AG08396 (cell line): ENCODE results near the gene UCK2.
"Not testable (repeated sequence)": the region's sequence is repeated elsewhere in the genome, so short reads cannot be mapped to it uniquely, and the experiment has no call there.

Experiments used
- DNase-seq: peaks from one replicate; pipeline ENCODE4 v3.0.0; 2012; ENCODE audit warnings: low spot score, mixed read lengths

Gene UCK2

DNA sequence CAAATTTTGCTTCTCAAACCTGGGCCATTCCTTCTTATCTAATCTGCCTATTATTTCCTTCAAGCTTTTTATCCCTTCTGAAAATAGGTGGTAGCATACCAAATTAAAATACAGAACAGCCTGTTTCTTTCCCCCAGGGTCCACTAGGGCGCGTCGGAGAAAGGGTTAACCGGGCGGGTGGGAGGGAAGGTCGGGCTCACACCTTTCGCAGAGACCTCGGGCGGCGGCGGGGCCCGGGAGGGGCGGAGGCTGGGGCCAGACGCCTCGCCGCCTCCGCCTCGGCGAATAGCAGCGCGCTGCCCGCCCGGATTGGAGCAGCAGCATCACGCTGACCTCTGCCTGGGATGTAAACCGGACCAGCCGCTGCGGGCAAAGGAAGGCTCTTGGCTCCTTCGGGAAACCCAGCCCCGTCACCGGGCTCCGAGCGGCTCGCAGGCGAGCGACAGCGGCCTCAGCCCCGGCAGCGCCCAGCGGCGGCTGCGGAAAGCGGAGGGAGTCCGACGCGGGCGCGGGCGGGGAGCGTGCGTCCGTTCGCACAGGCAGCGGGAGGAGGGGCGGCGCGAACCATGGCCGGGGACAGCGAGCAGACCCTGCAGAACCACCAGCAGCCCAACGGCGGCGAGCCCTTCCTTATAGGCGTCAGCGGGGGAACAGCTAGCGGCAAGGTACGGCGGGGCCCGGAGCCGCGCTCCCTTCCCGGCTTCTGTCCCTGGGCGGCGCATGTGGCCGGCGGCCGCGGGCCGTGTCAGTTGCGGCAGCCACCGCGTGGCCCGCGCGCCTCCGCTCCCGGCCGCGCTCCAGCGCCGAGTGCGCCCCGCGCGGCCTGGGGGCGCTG is at the start of gene UCK2:
UCK2 (plus strand) TSS at position 347 of the 835 bp plus-strand sequence; CDS start at position 567, 220 bp downstream.
- peak; percentile 94 for DNase-seq

DNA sequence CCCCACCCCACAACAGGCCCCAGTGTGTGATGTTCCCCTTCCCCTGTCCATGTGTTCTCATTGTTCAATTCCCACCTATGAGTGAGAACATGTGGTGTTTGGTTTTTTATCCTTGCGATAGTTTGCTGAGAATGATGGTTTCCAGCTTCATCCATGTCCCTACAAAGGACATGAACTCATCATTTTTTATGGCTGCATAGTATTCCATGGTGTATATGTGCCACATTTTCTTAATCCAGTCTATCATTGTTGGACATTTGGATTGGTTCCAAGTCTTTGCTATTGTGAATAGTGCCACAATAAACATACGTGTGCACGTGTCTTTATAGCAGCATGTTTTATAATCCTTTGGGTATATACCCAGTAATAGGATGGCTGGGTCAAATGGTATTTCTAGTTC is 49.2 kb upstream of the UCK2 start:
- DNase-seq: not testable (repeated sequence)

DNA sequence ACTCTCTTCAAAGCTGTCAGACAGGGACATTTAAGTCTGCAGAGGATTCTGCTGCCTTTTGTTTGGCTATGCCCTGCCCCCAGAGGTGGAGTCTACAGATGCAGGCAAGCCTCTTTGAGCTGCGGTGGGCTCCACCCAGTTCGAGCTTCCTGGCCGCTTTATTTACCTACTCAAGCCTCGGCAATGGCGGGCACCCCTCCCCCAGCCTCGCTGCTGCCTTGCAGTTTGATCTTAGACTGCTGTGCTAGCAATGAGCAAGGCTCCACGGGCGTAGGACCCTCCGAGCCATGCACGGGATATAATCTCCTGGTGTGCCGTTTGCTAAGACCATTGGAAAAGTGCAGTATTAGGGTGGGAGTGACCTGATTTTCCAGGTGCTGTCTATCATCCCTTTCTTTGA is 43.9 kb upstream of the UCK2 start:
- not testable (repeated sequence) for DNase-seq

DNA sequence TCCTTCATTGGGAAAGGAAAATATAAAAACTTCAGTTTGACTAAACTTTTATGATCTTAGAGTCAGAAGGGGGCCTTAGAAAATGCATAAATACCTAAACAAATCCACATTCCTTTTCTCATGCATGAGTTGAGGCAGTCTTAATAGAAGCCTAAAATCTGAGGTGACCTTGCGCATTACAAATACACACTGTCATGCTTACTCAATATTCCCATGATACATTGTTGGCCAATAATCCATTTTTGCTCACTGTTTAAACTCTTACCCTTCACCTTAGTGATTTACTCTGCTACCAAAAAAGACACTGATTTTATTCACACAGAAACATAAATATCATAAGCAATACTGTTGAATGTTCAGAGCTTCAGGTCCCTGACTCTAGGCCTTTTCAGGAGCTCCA is 39.7 kb upstream of the UCK2 start:
- DNase-seq: no peak

DNA sequence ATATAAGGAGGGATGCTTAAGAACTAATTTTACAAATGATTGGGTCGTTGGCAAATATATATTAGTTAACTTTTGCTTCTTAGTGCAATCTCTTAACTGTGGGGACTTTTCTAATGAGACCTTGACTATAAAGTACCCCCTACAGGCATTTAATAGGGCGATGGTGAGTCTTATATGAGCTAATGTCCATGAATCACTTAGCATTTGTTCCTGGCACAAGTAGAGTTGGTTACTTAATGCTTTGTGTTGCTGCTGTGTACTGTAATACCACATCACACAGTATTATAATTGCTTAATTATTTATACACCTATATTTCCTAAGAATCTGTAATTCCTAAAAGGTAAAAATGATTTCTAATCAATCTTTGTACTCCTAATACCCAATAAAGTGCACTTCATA is 33.5 kb upstream of the UCK2 start:
- DNase-seq: no peak

DNA sequence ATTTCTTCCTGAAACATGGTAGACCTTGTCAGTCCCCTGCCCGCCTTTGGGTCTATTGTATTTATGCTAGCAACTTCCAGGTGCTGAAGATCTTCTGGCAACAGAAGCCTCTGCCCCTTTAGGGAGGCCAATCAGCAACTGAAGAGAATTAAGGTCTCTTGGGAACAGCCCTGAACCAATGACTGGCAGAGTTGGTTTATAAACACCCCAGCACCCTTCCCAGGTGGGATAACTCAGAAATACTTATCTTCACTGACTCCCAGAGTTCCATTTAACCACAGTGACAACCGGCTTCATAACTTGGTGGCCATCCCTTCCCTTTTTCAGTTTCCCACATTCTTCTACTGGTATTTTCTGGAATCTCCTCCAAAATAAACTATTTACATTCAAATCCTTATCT is 31.5 kb upstream of the UCK2 start:
- DNase-seq: no peak

DNA sequence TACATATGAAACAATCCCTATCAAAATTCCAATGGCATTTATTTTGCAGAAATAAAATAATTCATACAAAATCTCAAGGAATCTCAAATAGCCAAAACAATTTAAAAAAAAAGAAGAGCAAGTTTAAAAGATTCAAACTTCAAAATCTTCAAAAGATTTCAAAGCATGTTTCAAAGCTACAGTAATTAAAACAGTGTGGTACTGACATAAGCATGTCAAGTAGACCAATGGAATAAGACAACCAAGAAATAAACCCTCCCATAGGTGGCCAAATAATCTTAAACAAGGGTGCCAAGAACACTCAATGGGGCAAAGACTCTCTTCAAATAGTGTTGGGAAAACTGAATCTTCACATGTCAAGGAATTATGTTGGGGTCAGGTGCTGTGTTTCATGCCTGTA is 28.0 kb upstream of the UCK2 start:
- DNase-seq: no peak

DNA sequence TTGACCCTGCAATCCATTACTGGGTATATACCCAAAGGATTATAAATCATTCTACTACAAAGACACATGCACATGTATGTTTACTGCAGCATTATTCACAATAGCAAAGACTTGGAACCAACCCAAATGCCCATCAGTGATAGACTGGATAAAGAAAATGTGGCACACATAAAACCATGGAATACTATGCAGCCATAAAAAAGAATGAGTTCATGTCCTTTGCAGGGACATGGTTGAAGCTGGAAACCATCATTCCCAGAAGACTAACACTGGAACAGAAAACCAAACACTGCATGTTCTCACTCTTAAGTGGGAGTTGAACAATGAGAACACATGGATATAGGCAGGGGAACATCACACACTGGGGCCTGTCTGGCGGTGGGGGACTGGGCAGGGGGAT is 22.9 kb upstream of the UCK2 start:
- not testable (repeated sequence) for DNase-seq

DNA sequence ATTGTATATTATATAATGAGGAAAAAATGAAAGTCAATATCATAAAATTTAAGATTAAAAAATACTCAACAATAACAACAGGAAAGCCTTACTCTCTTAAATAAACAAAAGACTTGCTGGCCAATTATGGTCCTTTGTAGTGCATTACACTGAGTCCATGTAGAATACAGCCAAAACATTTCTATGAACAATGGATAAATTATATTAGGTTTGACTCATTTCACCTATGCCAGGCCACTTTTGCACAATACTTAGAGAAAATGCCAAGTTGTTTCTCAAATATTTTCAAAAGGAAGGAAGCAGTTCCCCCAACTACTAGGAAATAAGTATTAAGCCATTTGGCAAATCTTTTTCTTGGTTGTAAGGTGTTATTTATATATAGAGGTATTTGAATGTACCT is 19.8 kb upstream of the UCK2 start:
- DNase-seq: no peak

DNA sequence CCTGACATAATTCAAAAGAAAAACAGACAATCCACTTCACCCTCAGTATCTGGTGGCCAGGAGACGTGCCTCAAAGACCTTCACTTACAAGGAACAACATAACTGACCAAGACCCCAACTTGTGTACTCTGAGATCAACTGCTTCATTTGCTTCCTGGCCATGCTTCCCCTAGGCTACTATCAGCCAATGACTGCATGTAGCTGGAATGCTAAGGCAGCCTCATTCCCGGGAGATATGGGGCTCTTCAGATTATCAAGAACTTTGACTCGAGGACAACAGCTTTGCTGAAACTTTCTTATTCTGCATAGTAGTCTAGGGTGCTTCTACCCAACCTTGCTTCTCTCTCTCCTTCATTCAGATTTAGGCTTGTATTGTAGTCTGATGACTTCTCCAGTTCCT is 11.7 kb upstream of the UCK2 start:
- peak; percentile 48 for DNase-seq

DNA sequence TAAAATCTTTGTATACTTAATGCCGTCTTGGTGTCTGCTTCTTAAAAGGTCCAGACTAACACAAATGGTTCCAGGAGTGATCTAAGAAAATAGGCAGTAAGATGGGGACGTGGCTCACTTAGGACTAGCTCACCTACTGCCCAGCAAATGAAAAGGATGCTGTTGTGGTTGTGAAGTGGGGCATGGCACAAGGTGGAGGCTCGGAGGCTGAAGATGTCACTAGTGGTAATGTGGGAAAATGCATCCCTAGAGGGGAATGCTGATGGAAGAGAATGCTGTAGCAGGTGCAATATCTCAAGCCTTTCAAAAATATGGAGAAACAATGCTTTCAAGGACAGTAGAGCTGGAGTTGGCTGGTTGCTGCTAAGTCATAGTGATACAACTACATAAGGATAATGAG is 11.3 kb upstream of the UCK2 start:
- DNase-seq: no peak

DNA sequence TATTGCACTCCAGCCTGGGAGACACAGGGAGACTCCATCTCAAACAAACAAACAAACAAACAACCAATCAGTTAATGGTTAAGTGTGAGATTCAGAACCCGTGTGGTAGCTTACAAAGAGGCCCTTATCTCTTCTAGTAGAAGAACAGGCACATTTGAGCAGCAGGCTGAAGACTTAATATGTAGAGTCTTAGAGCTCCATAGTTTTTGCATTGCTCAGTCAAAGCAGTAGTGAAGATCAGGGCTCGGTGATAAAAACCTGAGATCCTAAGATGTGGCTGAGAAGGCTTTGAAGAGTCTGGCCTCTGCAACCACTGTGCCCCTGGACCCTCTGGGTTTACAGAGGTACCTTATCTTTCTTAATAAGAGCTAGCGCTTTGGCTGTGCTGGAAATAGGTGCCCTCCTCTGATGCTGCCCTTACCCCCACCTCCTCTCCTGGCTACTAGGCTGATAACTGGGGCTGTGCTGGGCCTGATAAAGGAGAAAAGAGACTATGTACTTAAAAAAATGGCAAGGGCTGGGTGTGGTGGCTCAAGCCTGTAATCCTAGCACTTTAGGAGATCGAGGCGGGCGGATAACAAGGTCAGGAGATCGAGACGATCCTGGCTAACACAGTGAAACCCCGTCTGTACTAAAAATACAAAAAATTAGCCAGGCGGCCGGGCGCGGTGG is 10.5 kb upstream of the UCK2 start:
- DNase-seq: no peak

DNA sequence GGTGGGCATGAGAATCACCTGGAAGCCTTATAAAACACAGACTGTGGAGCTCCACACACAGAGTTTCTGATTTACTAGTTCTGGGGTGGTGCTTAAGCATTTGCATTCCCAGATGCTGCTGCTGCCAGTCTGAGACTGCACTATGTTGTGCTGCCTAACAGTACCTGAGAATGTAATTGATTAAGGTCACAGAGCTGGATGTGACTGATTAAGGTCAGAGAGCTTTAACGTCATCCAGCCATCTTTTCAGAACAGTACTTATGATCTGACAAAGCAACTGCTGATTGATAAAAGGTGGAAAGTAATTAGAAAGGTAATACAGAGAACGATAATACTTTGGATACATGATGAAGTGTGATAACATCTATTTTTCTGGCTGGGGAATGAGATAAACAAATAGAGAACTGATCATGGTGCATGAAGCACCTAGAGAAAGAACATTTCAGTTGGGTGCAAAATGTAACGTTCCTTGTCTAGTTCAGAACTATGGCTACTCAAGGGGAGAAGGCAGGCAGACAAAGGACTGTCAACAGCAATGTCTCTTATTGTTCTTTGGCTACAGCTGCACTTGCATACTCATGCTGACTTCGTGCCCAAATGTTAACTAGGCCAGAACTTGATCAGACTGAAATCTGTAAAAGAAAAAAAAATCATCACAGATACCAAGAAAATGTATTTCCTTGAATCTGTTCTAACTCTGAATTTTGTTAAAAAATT is 3.7 kb upstream of the UCK2 start:
- no peak for DNase-seq

DNA sequence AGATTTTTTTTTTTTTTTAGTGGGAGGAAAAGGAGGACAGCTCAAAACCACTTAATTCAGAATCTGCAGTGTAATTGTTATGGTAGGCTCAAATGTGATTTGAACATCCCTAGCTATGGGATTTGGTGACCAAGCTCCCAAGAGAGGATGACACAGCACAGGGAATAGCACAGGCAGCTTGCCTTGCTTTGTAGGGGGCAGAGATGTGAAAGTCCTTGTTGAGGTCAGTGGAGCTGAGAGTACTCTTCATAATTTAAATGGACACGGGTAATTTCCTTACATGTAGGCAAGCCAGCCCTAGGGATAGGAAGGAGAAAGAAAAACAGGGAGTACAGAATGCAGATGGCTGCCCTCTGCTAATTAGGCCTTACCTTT is 3.2 kb upstream of the UCK2 start:
- DNase-seq: no peak

DNA sequence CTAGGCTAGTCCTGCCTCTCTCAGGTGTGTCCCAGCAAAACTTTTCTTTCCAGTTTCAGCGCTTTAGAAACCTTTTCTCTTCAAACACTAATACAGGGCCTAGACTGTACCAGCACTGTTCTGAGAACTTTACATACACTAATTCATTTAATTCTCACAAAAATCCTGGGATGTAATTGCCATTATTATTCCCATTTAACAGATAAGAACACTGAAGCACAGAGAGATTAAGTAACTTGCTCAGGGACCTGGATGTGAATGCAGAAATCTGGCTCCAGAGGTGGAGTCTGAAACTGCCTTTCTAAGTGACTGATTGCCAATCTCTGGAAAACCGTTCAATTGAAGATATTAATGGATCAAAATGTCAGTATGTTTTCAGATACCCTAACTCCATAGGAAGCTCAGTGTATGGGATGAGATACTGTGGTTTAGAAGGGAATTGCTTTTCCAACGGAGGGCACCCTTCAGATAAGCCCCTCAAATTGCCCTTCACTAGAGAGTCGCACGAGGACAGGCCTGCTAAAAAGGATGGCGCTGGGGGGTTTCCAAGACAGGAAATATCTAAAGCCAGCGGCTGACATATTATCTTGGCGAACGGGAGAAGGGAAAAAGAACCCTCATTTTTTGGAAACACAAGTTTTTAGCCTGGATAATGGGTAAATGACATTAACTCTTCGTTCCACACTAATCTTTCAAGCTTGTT is 698 bp upstream of the UCK2 start:
- DNase-seq: no peak

DNA sequence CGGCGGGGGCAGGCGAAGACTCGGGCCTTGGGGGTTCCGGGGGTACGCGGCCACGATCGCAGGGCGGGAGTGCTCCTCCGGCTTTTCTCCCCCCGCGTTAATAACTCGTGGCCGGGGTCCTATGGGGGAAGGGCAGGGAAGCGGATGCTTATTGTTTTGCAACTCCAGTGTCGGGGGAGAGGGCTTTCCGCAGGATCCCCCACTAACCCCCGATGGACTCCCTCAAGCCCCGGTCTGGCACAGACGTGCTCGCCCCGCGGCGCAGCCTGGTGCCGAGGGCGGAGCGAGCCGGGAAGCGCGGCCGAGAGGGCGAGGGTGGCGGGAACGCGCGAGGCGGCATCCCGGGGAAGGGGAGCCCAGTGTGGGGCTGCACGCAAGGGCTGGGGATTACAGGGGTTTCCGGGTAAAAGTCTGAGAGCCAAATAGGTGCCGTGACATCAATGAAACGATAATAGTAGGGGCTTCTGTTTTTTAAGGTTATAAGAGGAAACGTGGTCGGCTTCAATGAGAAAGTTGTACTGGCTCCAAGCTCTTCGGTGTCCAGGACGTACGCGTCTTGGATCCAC is 772 bp downstream of the UCK2 start:
- peak; percentile 73 for DNase-seq

DNA sequence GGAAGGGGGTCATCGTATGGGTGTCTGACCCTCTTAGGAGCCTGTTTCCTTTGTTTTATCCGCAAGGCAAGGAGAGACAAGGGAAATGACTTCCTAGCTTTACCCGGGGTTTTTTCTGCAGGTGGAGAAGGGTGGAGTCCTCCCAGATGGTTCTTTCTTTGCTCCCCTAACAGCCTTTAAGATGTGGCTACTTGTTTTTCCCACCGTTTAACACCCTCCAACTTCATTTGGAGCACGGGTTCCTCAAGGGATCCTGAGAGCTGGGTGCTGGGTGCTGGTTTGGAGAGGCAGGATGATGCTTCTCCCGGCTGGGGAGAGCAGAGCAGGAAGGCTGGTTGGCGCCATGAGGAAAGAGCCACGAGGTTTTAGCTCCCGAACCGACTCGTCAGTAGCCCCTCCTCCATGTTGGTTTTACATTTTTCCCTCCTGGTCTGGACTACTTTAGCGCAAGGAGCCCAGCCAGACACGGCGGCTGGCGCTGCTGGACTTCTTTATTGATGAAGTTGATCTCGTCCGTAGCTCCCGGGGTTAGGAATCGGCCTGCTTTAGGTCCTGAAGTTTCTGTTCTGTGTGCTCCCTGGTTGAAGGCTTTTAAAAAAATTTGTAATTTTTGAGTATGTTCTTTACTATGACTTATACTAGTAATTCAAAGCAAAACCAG is 1.4 kb downstream of the UCK2 start:
- peak; percentile 86 for DNase-seq

DNA sequence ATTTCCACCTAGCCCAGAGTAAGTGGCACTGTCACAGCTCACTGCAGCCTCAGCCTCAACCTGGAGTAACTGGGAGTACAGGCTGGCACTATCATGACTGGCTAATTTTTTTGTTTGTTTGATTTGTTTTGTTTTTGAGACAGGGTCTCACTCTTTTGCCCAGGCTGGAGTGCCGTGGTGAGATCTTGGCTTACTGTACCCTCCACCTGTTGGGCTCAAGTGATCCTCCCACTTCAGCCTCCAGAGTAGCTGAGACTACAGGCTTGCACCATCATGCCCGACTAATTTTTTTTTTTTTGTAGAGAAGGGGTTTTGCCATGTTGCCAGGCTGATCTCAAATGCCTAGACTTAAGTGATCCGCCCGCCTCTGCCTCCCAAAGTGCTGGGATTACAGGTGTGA is 2.5 kb downstream of the UCK2 start:
- no peak for DNase-seq

DNA sequence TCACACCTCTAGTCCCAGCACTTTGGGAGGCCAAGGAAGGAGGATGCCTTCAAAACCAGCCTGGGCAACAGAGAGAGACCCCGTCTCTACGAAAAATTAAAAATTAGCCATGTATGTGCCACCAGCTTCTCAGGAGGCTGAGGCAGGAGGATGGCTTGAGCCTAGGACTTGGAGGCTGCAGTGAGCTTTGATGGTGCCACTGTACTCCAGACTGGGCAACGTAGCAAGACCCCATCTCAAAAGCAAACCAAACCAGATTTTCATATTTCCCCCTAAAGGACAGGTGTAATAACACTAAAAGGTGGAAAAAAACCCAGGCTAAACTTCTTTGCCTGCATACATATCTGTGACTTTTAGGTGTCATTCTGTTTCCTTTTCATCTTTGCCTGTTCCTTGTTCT is 3.7 kb downstream of the UCK2 start:
- DNase-seq: no peak

DNA sequence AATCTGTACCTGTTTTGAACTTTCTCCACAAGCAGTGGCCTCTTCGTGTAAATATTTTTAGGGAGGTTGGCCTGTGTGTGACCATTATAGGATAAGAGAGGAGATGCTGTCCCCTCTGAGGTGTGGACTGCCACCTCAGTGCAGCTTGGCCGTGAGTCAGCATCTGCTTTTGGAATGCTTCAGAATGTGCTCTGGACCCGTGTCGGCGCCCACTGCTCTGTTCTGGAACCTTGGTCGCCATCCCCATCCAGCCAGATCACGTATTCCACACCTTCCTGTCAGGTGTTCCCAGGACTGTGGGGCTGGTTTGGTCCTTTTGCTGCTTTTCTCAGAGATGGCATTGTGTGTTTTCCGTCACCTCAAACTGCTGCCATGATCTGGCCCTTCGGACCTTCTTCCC is 5.5 kb downstream of the UCK2 start:
- no peak for DNase-seq

DNA sequence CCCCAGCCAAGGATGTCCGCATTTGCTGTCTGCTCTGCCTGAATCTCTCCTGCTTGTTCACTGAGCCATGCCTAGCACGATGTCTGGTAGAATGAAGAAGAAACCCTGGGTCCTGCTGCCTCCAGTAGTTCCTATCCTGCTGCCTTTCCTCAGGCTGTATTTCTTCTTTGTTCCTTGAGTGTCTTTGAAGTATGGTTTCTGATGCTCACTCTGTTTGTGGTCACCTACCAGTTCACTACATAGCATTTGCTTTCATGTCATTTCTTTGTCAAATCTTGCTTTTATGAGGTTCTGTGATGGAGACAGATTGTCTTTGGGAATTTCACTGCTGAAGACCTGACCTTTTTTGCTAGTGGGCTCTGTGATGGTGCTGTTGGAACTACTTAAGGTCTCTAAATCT is 5.9 kb downstream of the UCK2 start:
- DNase-seq: no peak

DNA sequence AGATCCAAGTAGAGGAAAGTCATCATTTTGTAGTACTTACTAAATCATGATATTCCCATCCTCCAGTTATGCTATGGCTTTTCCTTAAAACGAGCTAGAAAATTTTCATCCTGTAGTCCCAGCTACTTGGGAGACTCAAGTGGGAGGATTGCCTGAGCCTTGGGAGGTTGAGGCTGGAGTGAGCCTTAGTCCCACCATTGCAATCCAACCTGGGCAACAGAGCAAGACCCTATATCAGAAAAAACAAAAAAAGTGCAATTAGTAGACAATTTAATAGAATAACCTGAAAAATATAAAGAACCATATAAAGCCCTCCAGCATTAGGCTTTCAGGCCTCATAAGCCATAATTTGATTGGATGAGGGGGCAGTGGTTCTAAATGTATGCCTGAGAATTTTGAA is 6.8 kb downstream of the UCK2 start:
- DNase-seq: no peak
